ENCODE measurements around the gene ADCYAP1. TPM values are rescaled to one million over a fixed set of nuclear protein-coding genes. Genes with fewer than 3 reads are reported as not detected.

ADCYAP1 gene
- total RNA-seq, 2 donors from 2014 or later, result 7.3 to 28.0 TPM

GRCh38 chr18:944440-944839, 39.8 kb downstream of the ADCYAP1 start:
- TF ChIP-seq POLR2A (IDR thresholded peaks at IDR 0.05) (no peak), CTCF (IDR thresholded peaks at IDR 0.05) (no peak)
- H3K27me3 ChIP-seq, result no peaks in the 10 kb centered on the region
- WGBS, 2 donors, result 43 to 63% methylated on average over 1 of the region's 1 CpG
- H3K36me3 ChIP-seq (replicated peaks in 1 of 2; ENCODE audit: insufficient read depth in 1 of 2, low read depth in 2 of 2), result no peaks in the 10 kb centered on the region
- no peaks in the 10 kb centered on the region for H3K9me3 ChIP-seq
- H3K27ac ChIP-seq, result no peak overlapping the region
- intact Hi-C loops (cut with DNase I), result no loop called here
- no peak for ATAC-seq
- no peak overlapping the region for H3K4me3 ChIP-seq
- DNase-seq, result no peak
- no peaks in the 10 kb centered on the region for H3K4me1 ChIP-seq

GRCh38 chr18:949724-950631, 45.3 kb downstream of the ADCYAP1 start:
- DNase-seq, result no peak
- ATAC-seq, result no peak
- intact Hi-C loops (cut with DNase I), result no loop called here
- Histone ChIP-seq H3K4me1 (no peaks in the 10 kb centered on the region), H3K9me3 (no peaks in the 10 kb centered on the region), H3K27ac (no peak overlapping the region), H3K36me3 (replicated peaks in 1 of 2; ENCODE audit: insufficient read depth in 1 of 2, low read depth in 2 of 2) (no peaks in the 10 kb centered on the region), H3K4me3 (no peak overlapping the region), H3K27me3 (no peaks in the 10 kb centered on the region)
- 54 to 66% methylated on average over 5 to 9 of the region's 9 CpGs for WGBS, 2 donors
- TF ChIP-seq CTCF (IDR thresholded peaks at IDR 0.05) (no peak), POLR2A (IDR thresholded peaks at IDR 0.05) (no peak)

GRCh38 chr18:950882-951495, 46.3 kb downstream of the ADCYAP1 start:
- 37 to 39% methylated on average over 5 of the region's 5 CpGs for WGBS, 2 donors
- H3K27me3 ChIP-seq, result no peaks in the 10 kb centered on the region
- no peak overlapping the region for H3K27ac ChIP-seq
- TF ChIP-seq CTCF (IDR thresholded peaks at IDR 0.05) (no peak), POLR2A (IDR thresholded peaks at IDR 0.05) (no peak)
- H3K4me3 ChIP-seq, result no peak overlapping the region
- no peak for ATAC-seq
- H3K36me3 ChIP-seq (replicated peaks in 1 of 2; ENCODE audit: insufficient read depth in 1 of 2, low read depth in 2 of 2), result no peaks in the 10 kb centered on the region
- no peaks in the 10 kb centered on the region for H3K9me3 ChIP-seq
- intact Hi-C loops (cut with DNase I), result no loop called here
- no peaks in the 10 kb centered on the region for H3K4me1 ChIP-seq
- no peak for DNase-seq

- Histone ChIP-seq H3K27me3 (no peaks in the 10 kb centered on the region), H3K36me3 (replicated peaks in 1 of 2; ENCODE audit: insufficient read depth in 1 of 2, low read depth in 2 of 2) (no peaks in the 10 kb centered on the region), H3K4me1 (no peaks in the 10 kb centered on the region), H3K27ac (no peak overlapping the region), H3K4me3 (no peak overlapping the region), H3K9me3 (no peaks in the 10 kb centered on the region)
- no peak for DNase-seq
- intact Hi-C loops (cut with DNase I), result no loop called here
- 29 to 32% methylated on average over 6 of the region's 6 CpGs for WGBS, 2 donors
- no peak for ATAC-seq
- TF ChIP-seq CTCF (IDR thresholded peaks at IDR 0.05), result no peak
- TF ChIP-seq POLR2A (IDR thresholded peaks at IDR 0.05), result no peak
Observed at GRCh38 chr18:955384-956066, 50.9 kb downstream of the ADCYAP1 start.

Measured in body of pancreas (tissue), 4 donors.